Thoracic aorta (tissue), 2 donors: ENCODE results near the gene ZDHHC14. TPM values are rescaled to one million over a fixed set of nuclear protein-coding genes. Genes with fewer than 3 reads are reported as not detected.

Source experiments
- ATAC-seq: fragments of 150-250 bp; one replicate; pipeline ENCODE4 v1.8.0; 2017; ENCODE audit warnings: low read depth; ENCODE audit not compliant: insufficient number of reproducible peaks, low FRiP score
- DNase-seq: peaks from one replicate; pipeline ENCODE4 v3.0.0-alpha.2; 2020; ENCODE audit warnings: low spot score
- H3K27ac ChIP-seq, 2 donors: fragments of 200-600 bp; sonication (generic); 1 replicate in 1 of 2; 2 replicates in 1 of 2; pipeline ENCODE4 v1.5.1; 2016; ENCODE audit warnings: mild to moderate bottlenecking in 2 of 2, moderate library complexity in 2 of 2
- H3K27me3 ChIP-seq: fragments of 200-600 bp; sonication (generic); replicated peaks from 2 replicates; pipeline ENCODE4 v1.6.0; 2016; ENCODE audit warnings: mild to moderate bottlenecking; ENCODE audit not compliant: insufficient read depth
- H3K36me3 ChIP-seq: fragments of 200-600 bp; sonication (generic); one replicate; pipeline ENCODE4 v1.5.1; 2016
- H3K4me1 ChIP-seq, 2 donors: fragments of 200-600 bp; sonication (generic); 1 replicate in 1 of 2; 2 replicates in 1 of 2; pipeline versions ENCODE4 v1.5.1 to v1.6.0; 2016; ENCODE audit warnings: low read depth in 2 of 2, mild to moderate bottlenecking in 1 of 2; ENCODE audit not compliant: control insufficient read depth in 1 of 2
- H3K4me3 ChIP-seq: fragments of 200-600 bp; sonication (generic); 2 replicates; pipeline ENCODE4 v1.5.1; 2016; ENCODE audit warnings: mild to moderate bottlenecking
- H3K9me3 ChIP-seq: fragments of 200-600 bp; sonication (generic); 2 replicates; pipeline ENCODE4 v1.5.1; 2016
- total RNA-seq, 2 donors: library from RNA; depleted of rRNA; stranded (reverse); fragments of >200 nt; gene quantifications; one replicate each; pipeline versions ENCODE4 v1.1.0 to v1.2.3, GENCODE V29; 2016
- TF ChIP-seq, protein P1 (sequence below): fragments of 200-600 bp; sonication (generic); IDR thresholded peaks from one replicate; pipeline ENCODE4 v1.5.1; 2019; ENCODE audit warnings: antibody characterized with exemption

ZDHHC14 gene
- total RNA-seq, 2 donors from 2014 or later, result 20.0 to 31.1 TPM

DNA sequence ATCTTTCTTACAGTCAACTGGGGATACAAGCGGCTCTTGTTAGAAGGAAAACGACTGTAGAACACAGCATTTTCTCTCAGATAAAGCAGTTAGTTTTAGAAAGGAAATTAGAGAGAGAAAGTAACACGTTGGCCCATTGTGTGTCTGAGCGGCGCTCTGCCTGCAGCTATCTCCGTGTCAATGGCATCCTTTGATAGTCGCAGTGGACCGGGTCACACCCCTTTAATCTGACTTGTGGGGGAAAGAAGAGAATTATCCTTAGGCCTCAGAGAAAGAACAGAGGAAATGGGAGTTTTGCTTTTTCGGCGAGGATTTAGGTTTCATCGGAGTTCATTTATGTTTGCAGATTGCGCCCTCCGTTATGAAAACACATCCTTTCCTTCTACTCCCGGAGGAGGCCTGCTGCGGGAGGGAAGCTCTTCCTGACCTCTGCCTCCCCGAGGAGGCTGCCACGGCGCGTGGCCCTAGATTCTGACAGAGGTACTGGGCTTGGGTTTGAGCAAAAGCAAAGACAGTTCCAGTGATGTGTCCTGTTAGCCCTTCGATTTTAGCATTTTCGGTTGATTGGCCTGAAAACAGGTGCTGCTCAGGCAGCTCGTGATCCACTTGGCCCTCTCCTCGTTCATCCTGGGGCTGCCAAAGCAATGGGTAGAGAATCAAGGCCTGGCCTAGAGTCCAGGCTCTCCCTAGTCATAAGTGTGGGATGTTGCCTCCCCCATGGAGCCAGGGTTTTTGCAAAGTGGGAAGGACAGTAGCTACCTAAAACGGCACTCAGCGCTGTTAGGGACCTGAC lies 74.9 kb downstream of the ZDHHC14 start:
- Histone ChIP-seq H3K36me3 (no peaks in the 10 kb centered on the region), H3K27ac (no peak overlapping the region), H3K27me3 (no peaks in the 10 kb centered on the region), H3K4me1 (peaks cover 0 to 6% of the 10 kb centered on the region in 2 donors), H3K9me3 (no peaks in the 10 kb centered on the region), H3K4me3 (no peak overlapping the region)
- TF ChIP-seq, protein P1, sequence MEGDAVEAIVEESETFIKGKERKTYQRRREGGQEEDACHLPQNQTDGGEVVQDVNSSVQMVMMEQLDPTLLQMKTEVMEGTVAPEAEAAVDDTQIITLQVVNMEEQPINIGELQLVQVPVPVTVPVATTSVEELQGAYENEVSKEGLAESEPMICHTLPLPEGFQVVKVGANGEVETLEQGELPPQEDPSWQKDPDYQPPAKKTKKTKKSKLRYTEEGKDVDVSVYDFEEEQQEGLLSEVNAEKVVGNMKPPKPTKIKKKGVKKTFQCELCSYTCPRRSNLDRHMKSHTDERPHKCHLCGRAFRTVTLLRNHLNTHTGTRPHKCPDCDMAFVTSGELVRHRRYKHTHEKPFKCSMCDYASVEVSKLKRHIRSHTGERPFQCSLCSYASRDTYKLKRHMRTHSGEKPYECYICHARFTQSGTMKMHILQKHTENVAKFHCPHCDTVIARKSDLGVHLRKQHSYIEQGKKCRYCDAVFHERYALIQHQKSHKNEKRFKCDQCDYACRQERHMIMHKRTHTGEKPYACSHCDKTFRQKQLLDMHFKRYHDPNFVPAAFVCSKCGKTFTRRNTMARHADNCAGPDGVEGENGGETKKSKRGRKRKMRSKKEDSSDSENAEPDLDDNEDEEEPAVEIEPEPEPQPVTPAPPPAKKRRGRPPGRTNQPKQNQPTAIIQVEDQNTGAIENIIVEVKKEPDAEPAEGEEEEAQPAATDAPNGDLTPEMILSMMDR, result no peak
- DNase-seq, result no peak
- no peak for ATAC-seq

DNA sequence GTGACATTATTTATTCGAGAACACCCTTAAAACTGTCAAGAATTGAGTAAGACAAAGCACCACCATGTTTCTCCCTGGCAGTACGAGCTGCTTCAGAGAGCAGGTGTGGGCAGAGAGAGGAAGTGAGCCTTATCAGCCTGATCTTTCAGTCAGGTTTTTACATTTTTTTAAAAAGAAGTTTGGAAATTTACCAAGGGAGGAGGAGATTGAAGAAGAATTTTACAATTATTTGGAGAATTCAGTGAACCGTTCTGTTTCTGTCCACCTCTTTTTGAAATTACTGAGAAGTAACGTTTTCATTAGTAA lies 75.5 kb downstream of the ZDHHC14 start:
- Histone ChIP-seq H3K27me3 (no peaks in the 10 kb centered on the region), H3K9me3 (no peaks in the 10 kb centered on the region), H3K27ac (no peak overlapping the region), H3K36me3 (no peaks in the 10 kb centered on the region), H3K4me3 (no peak overlapping the region), H3K4me1 (peaks cover 0 to 12% of the 10 kb centered on the region in 2 donors)
- no peak for DNase-seq
- TF ChIP-seq, protein P1, result no peak
- ATAC-seq, result no peak

DNA sequence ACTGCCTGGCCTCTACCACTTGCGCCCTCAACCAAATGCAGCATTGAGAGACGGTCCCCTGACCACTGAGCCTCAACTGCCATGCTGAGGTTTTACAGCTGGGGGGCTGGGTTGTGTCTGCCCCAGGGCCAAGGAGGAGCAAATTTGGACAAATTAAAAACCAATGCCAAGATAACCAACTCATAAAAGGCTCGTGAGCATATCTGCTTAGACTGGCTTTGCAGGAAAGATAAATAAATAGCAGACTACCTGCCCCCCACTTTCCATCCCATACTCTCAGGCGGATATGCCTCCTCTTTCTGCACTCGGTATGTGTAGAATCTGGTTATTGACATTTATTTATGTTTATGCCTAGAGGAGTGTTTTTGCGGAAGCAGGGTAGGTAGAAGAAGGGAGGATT lies 76.8 kb downstream of the ZDHHC14 start:
- no peaks in the 10 kb centered on the region for H3K27me3 ChIP-seq
- no peaks in the 10 kb centered on the region for H3K9me3 ChIP-seq
- no peak for DNase-seq
- H3K4me1 ChIP-seq, result peaks cover 0 to 13% of the 10 kb centered on the region in 2 donors
- ATAC-seq, result no peak
- no peaks in the 10 kb centered on the region for H3K36me3 ChIP-seq
- no peak overlapping the region for H3K4me3 ChIP-seq
- no peak overlapping the region for H3K27ac ChIP-seq
- TF ChIP-seq, protein P1, result no peak

DNA sequence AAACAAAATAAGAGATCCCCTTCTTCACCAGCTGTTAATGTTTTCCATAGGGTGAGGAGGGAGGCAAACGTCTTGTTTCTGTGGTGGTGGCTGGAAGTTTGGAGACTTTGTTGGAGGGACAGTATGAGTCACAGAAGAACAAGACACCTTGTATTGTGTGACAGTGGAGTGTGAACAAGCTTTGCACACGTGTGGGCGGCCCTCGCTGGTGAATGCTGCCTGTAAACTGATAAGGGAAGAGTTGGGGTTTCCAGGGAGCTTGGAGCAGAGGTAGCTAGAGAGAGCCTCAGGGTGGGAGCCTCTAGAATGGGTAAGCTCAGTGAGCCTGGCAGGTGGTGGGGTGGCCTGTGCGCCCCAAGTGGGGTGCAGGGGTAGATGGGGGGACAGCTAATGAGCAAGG lies 78.3 kb downstream of the ZDHHC14 start:
- Histone ChIP-seq H3K36me3 (no peaks in the 10 kb centered on the region), H3K27ac (no peak overlapping the region), H3K4me1 (peaks cover 0 to 13% of the 10 kb centered on the region in 2 donors), H3K9me3 (no peaks in the 10 kb centered on the region), H3K4me3 (no peak overlapping the region), H3K27me3 (no peaks in the 10 kb centered on the region)
- TF ChIP-seq, protein P1, result no peak
- DNase-seq (no peak), ATAC-seq (no peak)

DNA sequence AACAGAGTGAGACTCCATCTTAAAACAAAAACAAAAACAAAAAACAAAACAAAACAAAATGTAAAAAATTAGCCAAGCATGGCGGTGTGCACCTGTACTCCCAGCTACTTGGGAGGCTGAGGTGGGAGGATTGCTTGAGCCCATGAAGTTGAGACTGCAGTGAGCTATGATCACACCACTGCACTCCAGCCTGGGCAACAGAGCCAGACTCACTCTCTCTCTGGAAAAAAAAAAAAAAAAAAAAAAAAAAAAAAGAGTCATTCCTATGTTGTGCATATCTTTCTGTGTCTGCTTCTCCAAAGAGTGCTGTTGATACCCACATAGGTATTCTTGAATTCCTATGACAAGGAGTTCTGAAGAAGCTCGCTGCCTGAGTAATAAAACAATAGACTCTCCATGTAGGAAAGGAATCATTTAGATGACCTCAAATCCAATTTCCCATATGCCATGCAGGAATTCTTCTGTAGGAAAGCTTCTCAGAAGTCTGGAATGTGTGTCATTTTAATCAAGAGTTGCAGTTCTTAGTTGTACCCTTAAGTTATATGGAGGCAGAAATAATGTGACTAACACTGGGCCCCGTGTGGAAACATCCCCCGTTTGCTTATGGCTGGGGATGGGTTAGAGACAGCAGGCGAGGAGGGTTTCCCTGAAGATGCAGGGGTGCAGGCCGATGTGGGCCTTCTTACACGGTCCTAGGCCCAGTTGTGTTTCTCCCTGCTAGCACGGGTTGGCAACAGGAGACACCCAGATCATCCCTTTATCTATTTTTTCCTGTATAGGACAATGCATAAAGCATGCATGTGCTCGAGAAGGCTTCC lies 79.4 kb downstream of the ZDHHC14 start:
- H3K27ac ChIP-seq, result no peak overlapping the region
- ATAC-seq, result no peak

More for the DNA sequence above, 79.4 kb downstream of the ZDHHC14 start:
- no peak overlapping the region for H3K4me3 ChIP-seq
- H3K27me3 ChIP-seq, result no peaks in the 10 kb centered on the region
- no peak for DNase-seq
- TF ChIP-seq, protein P1, result no peak
- peaks cover 0 to 13% of the 10 kb centered on the region in 2 donors for H3K4me1 ChIP-seq
- no peaks in the 10 kb centered on the region for H3K36me3 ChIP-seq
- no peaks in the 10 kb centered on the region for H3K9me3 ChIP-seq
